ENCODE data around the gene TRPV5.

The TRPV5 gene

GRCh38 chr7:142894985-142895593, 38.5 kb downstream of the TRPV5 start:
- DNase-seq (ENCODE audit: low spot score) = no peak
- TF ChIP-seq, protein P1, sequence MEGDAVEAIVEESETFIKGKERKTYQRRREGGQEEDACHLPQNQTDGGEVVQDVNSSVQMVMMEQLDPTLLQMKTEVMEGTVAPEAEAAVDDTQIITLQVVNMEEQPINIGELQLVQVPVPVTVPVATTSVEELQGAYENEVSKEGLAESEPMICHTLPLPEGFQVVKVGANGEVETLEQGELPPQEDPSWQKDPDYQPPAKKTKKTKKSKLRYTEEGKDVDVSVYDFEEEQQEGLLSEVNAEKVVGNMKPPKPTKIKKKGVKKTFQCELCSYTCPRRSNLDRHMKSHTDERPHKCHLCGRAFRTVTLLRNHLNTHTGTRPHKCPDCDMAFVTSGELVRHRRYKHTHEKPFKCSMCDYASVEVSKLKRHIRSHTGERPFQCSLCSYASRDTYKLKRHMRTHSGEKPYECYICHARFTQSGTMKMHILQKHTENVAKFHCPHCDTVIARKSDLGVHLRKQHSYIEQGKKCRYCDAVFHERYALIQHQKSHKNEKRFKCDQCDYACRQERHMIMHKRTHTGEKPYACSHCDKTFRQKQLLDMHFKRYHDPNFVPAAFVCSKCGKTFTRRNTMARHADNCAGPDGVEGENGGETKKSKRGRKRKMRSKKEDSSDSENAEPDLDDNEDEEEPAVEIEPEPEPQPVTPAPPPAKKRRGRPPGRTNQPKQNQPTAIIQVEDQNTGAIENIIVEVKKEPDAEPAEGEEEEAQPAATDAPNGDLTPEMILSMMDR (IDR thresholded peaks at IDR 0.05; ENCODE audit: extremely low read depth, missing control alignments) = no peak

- DNase-seq (ENCODE audit: low spot score) = no peak
- TF ChIP-seq, protein P1 (IDR thresholded peaks at IDR 0.05; ENCODE audit: extremely low read depth, missing control alignments) = no peak
Measured at GRCh38 chr7:142894112-142894984, 39.2 kb downstream of the TRPV5 start.

DNA sequence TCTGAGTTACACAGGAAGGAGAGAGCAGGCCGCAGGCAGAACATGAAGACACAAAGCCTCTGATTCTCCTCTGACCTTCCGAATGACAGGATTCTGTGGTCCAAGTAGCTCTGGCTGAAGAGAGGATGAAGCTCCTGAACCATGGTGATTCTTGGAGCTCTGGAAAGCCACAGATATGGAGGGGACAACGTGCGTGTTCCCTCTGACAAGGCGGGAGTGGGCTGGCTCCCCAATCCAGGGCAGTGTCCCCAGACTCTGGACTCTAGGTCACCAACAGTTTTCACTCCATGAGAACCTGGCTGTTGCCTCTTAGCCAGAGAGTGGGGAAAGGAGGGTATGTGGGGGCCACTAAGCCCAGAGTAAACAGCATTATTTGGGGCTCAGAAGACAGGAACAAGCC, 40.6 kb downstream of the TRPV5 start:
- TF ChIP-seq, protein P1 (IDR thresholded peaks at IDR 0.05; ENCODE audit: extremely low read depth, missing control alignments) = no peak
- DNase-seq (ENCODE audit: low spot score) = no peak

GRCh38 chr7:142891490-142892082, 42.0 kb downstream of the TRPV5 start:
- no peak for DNase-seq (ENCODE audit: low spot score)
- TF ChIP-seq, protein P1 (IDR thresholded peaks at IDR 0.05; ENCODE audit: extremely low read depth, missing control alignments) = no peak

DNA sequence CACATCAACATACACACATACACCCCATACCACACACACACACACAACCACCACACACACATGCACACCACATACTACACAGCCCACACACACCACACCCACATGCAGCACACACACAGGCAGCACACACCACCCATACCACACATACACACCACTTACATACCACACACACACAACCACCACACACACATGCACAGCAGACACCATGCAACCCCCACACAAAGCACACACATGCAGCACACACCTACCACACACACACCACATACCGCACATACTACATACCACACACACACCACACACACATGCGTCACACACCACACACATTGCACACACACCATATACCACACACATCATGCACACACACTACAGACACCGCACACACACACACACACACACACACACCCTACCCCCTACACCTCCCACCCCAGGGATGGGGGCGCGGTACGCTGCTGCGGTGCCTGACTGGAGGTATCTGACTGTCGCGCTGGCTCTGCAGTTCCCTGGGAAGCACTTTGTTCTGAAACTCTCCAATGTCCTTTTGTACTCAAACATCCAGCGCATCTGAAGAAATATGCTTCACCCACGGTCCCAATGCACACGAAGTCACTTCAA, 42.6 kb downstream of the TRPV5 start:
- DNase-seq (ENCODE audit: low spot score) = no peak
- TF ChIP-seq, protein P1 (IDR thresholded peaks at IDR 0.05; ENCODE audit: extremely low read depth, missing control alignments) = no peak

DNA sequence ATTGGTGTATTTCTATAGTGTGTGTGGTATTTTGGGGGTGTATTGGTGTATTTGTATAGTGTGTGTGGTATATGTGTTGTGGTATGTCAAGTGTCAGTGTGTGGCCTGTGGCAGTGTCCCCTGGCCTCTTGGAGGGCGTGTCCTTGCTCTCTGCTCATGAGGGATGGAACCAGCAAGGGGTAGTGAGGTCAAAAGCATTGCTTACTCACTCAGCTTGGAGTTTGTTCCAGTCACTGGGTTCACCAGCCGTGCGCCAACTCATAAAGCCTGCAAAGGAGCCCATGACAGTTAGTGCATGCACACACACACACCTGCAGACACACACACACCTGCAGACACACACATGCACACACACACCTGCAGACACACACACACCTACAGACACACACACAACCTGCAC, 43.7 kb downstream of the TRPV5 start:
- DNase-seq (ENCODE audit: low spot score) = no peak
- TF ChIP-seq, protein P1 (IDR thresholded peaks at IDR 0.05; ENCODE audit: extremely low read depth, missing control alignments) = no peak

All from GM20000 (cell line).